GM19395 (cell line): ENCODE data around the gene TMEM236.

ENCODE experiments used
- ATAC-seq: cut with Tn5 transposase; IDR thresholded peaks from one replicate; pipeline ENCODE4 v1.9.1; 2021; ENCODE audit warnings: mild to moderate bottlenecking, moderate library complexity; ENCODE audit not compliant: unreplicated experiment

Gene TMEM236

DNA sequence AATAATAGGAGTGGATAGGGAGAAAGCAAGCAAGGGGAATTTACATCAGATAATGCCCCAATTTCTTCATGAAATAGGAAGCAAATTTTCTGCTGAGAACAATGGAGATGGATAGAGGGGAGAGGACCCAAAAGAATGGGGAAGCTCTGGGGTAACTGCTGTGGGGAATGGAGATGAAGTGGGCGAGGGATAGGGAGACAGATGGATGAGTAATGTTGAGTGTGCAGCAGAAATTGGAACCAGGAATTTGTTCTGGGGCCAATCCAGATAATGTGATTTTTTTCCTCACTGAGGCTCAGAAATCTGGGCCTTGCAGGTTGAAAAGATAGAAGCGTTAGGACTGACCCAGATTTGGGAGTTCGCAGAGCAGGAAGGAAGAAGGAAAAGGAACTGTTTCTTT lies 32.7 kb downstream of the TMEM236 start:
- ATAC-seq, result no peak

DNA sequence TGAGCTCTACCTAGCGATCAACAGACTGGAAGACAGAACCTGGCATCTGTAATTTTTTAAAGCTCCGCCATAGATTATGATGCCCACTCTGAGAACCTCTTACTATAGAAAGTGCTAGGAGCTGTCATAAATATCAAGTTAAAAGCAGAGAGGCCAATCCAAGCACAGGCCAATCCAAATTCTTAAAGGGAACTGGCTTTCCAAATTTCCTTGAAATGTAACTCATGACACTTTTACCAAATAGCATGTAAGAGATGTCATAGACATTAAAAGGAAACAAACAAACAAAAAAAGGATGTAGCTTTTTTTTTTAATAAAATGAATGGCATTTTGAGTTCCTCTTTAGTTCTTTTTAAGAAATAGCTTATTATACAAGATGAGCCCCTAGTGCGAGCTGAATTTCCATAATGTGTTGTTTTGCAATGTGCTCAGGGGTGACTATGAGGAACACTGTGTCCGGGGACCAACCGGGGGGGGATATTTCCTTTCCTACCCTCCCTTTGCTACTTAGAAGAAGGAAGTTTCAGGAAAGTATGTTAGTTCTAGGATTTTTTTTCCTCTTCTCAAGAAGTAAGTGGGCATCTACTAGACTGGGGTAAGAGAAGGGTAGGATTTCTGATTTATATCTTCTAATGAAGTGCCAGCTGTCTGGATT lies 33.4 kb downstream of the TMEM236 start:
- no peak for ATAC-seq

DNA sequence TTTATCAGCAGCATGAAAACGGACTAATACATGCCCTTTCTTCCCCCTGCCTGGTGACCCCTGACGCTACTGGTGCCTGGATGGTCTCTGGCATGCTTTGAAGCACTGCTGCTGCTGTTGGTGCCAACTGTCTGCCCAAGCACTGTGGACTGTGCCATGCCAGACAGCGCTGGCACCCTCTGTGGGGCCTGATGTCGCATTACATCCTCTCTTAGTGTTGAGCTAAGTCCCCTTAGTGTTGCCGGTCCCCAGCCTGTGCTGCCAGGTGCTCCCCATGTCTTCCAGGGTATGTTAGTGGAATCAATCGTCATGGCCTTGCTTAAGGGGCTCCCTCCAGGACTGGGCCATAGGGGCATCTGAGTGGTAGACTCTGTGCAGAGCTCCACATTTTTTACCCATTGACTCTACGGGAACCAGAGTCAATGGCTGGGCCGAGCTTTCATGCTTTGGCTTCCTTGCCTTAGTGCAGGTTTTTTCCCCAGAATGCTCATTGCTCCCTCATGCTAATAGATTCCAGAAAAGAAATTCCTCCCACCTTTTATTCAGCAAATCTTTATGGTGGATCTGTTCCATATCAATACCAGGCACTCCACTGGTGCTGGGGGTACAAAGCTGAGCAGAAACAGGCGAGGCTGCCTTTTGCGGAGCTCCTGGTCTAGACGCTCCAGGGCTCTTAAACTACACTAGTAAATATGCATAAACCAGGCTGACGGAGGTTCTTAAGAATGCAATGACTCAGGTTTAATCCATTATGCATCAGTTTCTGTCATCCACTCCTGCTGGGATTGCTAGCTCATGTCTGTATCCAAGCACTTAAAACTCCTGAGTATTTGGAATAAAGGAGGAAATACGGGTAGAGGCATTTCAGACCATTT lies 35.3 kb downstream of the TMEM236 start:
- no peak for ATAC-seq

DNA sequence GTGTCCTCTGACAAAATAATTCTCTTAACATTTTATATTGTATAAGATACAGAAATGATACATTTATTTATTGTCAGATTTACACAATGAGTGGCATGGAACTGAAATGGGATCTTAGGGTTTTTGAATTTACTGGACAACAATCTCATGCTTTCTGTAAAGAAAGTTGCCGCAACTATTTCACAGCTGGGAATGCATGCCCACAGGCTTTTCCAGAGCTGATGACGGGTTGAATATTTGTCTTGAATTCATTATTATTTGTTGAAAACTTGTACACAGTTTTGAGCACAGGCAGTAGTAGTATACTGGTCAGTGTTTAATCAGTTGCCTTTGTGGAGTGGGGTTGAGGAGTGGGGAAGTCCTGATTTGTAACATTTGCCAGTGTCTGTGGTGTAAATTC lies 36.6 kb downstream of the TMEM236 start:
- no peak for ATAC-seq

DNA sequence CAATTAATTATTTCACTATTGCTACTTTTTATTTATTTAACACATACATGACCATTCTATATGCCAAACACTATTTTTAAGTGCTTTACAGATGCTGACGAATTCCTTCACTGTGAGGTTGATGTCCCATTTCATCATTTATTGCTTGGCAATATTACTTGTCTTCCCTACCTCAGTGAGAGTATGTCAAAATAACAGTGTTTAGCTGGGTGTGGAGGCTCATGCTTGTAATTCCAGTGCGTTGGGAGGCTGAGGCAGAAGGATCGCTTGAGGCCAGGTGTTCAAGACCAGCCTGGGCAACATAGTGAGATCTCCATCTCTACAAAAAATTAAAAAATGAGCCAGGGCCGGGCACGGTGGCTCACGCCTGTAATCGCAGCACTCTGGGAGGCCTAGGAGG lies 37.4 kb downstream of the TMEM236 start:
- no peak for ATAC-seq

DNA sequence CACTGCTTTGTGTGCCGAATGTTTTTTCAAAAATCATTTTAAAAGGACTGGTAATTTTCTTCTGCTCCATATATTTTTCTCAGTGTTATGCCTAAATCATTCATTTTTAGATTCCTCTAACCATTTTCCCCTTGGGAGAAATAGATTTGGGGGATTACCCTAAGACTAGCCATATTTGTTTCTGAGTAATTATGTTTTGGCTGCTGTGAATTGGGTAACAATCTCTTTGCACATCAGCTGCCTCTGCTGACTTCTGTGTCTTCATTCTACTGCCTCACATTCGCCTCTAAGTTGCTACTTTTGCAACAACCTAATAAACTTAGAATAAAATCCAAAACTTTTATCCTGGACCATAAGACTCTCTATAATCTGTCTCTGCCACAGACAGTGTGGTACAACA lies 38.6 kb downstream of the TMEM236 start:
- ATAC-seq, result no peak

DNA sequence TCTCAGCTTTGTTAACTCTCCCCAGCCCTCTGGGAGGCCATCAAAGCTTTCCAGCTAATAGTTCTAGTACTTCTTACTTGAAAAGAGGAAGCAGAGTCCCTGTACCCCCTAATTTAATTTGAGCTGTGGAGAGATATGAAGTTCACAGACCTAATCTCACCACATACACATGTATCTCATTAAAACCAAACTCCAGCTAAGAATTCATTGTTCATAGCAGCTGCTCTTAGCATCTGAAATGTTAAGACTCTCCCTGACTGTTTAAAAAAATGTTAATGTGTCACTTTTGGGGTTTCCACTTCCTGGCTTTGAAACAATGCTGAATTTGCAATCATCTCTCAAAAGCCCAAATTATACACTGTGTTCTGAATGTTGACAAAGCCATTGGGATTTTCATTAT lies 41.0 kb downstream of the TMEM236 start:
- ATAC-seq, result no peak

DNA sequence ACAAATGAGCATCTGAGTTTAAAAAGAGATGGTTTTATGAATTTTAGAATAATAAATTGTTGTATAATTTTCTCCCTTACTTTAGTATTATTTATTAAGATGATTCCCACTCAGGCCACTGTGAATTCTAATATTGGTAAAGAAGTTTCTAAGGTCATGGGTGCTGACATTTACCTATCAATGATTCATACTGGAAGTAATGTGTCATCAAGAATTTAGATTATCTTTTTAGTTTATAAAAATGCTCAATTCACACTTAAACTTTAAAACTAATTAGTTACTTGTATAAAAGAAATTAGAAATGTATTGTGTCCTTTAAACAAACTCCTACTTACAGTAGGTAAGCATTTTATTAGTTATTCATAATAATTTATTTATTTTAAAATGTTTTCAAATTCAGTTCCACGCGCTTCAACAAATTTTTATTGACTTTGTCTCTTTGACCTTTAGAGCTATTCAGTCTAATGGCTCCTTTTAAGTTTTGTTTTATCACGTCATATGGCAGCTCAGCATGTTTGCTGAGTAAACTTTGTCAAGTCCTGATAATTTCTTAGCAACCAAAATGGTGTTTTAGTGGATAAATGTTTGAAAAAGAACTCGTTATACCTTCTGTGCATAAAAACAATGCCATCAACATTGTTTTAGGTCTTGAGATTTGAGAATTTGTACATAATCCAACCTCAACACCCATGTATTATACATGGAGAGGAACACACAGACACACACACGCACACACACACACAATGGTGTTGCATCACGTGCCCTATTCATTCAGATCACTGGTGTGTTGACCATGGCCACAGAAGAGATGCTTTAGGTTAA lies 42.0 kb downstream of the TMEM236 start:
- ATAC-seq, result no peak

DNA sequence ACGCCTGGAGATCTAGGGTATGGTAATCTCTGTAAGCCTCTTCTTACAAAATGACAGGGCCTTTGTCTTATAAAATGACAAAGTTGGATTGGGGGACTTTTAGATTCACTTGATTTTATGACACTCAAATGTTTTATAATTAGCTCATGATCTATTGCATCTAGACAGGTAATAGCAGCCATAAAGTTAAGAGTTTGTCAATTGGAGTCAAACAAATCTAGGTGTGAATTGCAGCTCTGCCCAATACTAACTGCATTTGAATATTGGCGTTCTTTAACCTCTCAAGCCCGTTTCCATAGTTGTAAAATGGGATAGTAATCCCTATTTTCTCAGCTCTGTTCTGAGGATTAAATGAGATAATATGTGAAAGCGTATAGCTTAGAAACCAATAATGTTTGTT lies 43.1 kb downstream of the TMEM236 start:
- no peak for ATAC-seq

DNA sequence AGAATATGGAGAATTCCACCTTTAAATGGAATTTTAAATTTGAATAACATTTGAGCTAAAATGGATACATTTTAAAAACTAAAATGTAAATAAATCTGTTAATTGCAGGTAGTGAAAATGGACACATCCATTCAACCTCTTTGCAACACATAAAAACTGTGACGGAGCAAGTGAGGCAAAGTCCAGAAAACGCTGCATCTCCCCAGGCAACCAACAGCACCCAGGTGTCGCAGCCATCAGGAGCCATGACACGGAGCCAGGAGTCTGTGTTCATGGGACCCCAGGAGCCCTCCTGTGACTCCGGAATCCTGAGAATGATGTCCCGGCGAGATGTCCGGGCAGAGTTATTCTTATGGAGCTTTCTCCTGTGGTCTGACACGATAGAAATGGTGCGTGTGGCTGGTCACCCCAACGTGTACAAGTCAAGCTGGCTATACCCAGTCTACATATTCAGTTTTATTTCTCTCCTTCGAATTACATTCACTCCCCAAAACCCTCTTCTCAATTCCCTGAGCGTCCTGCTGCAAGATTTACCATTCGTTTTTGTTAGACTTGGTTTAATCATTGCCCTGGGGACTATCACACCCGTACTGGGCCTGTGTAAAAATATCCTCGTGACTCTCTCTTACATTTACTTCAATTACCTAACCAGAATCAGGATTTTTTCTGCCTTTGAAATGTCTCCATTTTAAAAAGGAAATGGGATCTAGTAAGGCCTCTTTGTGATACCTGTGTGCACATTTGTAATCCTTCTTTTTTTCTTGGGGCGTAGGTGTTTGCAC lies 44.0 kb downstream of the TMEM236 start:
- no peak for ATAC-seq

DNA sequence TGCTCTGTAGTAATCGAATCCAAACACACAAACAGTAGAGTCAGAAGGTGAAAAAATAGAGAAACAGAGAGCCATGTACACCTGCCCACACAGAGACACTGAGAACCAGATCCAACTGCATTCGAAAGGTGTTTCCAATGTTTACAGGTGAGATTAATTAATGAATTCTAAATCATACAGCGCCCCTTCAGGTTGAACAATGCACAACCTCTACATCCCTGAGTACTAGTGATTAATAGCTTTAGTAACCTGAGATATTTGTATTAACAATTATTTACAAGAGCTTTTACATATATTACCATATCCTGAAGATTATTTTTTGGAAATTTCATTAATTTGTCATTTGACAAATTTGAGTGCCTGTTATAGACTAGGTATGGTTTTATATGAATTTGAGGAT lies 49.5 kb downstream of the TMEM236 start:
- no peak for ATAC-seq

DNA sequence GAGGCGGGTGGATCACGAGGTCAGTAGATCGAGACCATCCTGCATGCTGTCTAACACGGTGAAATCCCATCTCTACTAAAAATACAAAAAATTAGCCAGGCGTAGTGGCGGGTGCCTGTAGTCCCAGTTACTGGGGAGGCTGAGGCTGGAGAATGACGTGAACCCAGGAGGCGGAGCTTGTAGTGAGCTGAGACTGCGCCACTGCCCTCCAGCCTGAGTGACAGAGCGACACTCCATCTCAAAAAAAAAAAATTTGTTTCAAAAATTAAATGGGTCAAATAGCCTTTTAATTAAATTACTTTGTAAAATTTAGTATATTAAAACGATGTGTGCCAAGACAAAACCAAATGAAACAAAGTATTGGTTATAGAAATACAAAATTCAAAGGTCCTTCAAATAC lies 50.3 kb downstream of the TMEM236 start:
- ATAC-seq, result no peak

DNA sequence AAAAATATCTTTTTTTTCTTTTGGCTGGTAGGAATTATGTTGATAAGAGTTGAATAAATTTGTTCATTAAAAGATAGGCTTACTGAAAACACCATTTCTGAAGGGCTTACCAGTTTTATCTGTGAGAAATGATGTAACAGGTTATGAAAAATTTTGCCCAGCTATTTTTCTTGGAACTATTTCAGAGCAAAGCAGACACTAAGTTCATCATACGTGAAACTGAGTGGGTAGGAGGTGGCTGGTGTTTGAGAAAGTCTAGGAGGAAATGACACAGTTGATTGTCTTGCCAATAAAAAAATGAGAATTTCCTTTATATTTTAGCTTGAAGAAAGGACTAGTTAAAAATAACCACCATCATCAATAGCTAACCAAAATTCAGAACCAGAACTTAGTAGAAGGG lies 51.0 kb downstream of the TMEM236 start:
- ATAC-seq, result no peak

DNA sequence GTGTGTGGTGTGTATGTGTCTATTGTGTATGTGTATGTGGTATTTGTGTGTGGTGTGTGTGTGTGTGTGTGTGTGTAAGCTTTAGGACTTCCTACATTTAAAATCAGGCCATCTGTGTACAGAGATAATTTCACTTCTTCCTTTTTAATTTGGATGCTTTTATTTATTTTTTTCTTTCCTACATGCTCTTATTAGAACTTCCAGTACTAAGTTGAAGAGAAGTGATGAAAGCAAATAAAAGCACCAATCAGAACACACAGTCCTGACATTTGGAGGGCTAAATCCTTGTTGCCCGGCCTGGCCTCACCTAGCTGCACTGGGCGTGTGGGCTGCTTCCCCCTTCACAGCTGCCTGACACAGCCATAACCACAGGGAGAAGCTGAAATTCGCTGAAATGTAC lies 53.3 kb downstream of the TMEM236 start:
- ATAC-seq, result no peak

DNA sequence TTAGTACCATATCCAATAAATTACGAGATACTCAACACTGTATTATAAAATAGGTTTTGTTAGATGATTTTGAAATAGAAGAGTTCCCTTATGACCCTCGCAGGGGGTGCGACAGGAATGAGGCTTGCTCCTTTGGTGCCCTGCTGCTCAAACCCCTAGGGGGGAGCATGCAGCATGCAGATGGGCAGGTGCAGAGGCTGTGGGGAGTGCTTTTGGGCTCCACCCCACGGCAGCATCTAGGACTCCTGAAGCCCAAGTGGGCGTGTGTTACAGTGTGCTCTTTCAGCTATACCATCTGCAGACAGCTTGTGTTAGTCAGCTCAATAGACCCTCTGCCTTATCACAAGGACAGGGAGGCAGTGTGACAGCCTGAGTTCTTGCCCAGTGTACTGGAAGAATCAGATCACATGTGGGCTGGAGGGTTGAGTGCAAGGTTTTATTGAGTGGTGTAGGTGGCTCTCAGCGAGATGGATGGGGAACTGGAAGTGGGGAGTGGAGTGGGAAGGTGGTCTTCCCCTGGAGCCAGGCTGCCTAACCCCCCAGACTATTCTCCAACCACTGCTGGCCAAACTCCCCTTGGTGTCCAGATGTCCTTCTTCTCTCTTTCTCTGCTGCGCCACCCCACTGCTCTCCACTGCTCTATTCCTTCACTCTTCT lies 54.0 kb downstream of the TMEM236 start:
- peak; percentile 79 for ATAC-seq

DNA sequence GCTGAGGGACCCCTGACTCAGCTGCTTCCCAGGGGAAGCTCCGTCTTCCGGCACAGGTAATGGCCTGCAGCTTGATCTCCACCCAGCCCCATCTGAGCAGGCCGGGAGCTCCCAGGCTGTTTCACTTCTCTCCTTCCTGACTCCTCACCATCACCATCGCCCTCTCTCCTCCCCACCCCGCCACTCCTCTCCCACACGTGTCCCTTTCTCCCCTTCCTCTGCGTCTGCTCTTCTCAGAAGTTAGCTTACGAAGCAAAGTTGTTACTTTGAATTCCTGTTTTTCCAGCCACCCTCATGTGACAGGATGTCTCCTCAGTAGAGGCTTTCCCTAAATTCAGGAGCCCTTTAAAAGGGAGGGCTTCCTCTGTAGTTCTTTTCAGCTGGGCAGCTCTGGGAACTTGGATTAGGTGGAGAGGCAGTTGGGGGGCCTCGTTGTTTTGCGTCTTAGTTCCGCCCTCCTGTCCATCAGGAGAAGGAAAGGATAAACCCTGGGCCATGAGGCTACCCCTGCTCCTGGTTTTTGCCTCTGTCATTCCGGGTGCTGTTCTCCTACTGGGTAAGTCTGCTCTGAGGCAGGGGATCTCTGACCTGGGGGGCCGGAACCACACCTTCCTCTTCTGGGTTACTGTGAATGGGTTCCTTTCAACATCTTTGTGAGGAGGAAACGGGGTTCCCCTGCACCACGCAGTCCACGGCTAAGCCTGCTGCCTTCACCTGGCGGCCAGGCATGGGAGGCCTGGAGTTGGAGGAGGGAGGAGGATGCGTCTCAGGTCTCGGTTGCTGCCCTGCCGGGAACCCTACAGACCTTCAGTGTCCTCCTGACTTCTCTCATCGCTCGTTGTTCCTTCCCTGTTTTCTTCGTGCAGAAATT lies 57.2 kb downstream of the TMEM236 start, which contains the start of gene MRC1:
Gene MRC1, plus strand, starts transcription at position 378 of the 871 bp plus-strand sequence. Its CDS starts 118 bp downstream, at position 496.
- ATAC-seq, result no peak

DNA sequence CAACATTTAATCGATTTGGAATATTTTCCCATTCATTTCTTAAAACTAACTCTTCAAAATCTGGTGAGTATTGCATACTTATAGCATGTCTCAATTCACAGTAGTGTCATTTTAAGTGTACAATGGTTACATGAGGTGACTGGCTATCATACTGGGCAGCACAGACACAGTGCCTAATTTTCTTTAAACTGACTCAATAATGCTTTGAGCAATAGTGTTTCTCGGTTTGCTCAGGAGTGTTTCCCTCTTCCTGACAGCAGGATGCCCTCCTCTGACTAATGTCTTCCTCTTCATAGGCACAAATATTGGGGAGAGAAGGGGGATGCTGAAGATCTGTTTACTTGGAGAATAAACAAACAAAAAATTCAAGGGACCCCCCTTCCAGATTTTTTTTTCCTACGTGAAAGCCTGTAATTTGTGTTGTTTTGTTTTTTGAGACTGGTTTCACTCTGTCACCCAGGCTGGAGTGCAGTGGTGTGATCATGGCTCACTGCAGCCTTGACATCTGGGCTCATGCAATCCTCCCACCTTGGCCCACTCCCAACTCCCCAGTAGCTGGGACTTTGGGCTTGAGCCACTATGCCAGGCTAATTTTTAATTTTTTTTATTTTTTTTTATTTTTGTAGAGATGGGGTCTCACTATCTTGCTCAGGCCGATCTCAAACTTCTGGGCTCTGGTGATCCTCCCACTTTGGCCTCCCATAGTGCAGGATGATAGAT lies 59.3 kb downstream of the TMEM236 start:
- no peak for ATAC-seq

DNA sequence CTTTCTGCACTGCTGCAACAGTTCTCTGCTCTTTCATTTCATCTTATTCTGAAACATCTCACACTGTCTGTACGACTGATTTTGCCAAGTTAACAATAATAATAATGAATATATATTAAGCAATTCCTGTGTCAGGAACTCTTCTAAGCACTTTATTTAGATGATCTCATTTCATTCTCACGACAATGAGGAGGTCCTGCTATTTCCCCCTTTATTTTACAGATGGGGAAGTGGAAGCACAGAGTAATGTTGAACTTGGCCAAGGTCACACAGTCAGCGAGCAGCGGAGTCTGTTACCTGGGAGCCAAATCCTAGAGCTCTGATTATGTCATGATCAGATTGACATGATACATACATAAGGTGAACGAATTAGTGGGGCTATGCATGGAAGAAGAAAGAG lies 63.0 kb downstream of the TMEM236 start:
- ATAC-seq, result no peak

DNA sequence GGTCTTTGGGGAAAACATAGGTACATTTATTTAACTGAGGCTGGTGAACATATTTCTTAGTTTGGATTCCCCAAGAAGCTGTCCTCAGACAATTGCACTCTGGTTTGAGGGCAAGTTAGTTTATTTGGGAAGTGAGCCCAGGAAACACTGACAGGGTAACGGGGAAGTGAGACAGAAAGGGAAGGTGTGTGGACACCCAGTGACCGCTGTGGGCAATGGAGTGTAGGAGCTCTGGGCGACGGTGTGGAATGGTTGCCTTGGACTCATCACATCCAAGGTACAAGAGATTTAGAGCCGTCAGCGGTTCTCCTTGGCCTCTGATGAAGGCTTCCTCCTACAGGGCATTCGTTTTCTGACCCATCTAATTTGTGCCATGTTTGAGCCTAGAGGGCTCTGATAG lies 64.2 kb downstream of the TMEM236 start:
- no peak for ATAC-seq
